DND-41 (cell line): Measurements from ENCODE around the gene GOLGA2.

Source experiments
- ATAC-seq: fragments of 200-7000 bp; cut with Tn5 transposase; 3 replicates; pipeline ENCODE4 v1.9.1; 2021; ENCODE audit warnings: low read depth; ENCODE audit not compliant: insufficient read depth
- DNase-seq: peaks from one replicate; pipeline ENCODE4 v3.0.0-alpha.2; 2020
- H2AFZ ChIP-seq: 2 replicates; pipeline ENCODE4 v1.6.0; 2012; ENCODE audit warnings: low read depth, low read length
- H3K27ac ChIP-seq: 2 replicates; pipeline ENCODE4 v1.5.1; 2012; ENCODE audit warnings: low read length, inconsistent platforms
- H3K27me3 ChIP-seq: fragments of 200-600 bp; sonication (generic); 2 replicates; pipeline ENCODE4 v1.6.0; 2012; ENCODE audit warnings: low read length, mild to moderate bottlenecking, inconsistent platforms; ENCODE audit not compliant: insufficient read depth, poor library complexity
- H3K36me3 ChIP-seq: 2 replicates; pipeline ENCODE4 v1.5.1; 2012; ENCODE audit warnings: low read length, inconsistent platforms; ENCODE audit not compliant: insufficient read depth
- H3K4me1 ChIP-seq: 2 replicates; pipeline ENCODE4 v1.5.1; 2012; ENCODE audit warnings: mild to moderate bottlenecking, low read length; ENCODE audit not compliant: insufficient read depth
- H3K4me2 ChIP-seq: 2 replicates; pipeline ENCODE4 v1.6.0; 2012; ENCODE audit warnings: mild to moderate bottlenecking, moderate library complexity, low read length, inconsistent platforms; ENCODE audit not compliant: insufficient read depth
- H3K4me3 ChIP-seq, 2 experiments: fragments of 200-600 bp in 1 of 2; shearing (Covaris generic) in 1 of 2; 2 replicates each; pipeline ENCODE4 v1.5.1; 2012 to 2016; ENCODE audit warnings: inconsistent platforms in 2 of 2, low read length in 2 of 2, mild to moderate bottlenecking in 2 of 2, low read depth in 1 of 2, moderate library complexity in 1 of 2
- H3K79me2 ChIP-seq: 2 replicates; pipeline ENCODE4 v1.6.0; 2012; ENCODE audit warnings: low read length, inconsistent platforms; ENCODE audit not compliant: insufficient read depth
- H3K9ac ChIP-seq: 2 replicates; pipeline ENCODE4 v1.6.0; 2012; ENCODE audit warnings: low read depth, mild to moderate bottlenecking, inconsistent platforms, low read length, moderate library complexity
- H3K9me3 ChIP-seq: 2 replicates; pipeline ENCODE4 v1.5.1; 2012; ENCODE audit warnings: low read length, moderate library complexity, mild to moderate bottlenecking, inconsistent platforms; ENCODE audit not compliant: insufficient read depth, severe bottlenecking
- H4K20me1 ChIP-seq: 2 replicates; pipeline ENCODE4 v1.6.0; 2012; ENCODE audit warnings: low read length; ENCODE audit not compliant: insufficient read depth
- EZH2 ChIP-seq: IDR thresholded peaks from 3 replicates; pipeline ENCODE4 v1.6.1; 2012; ENCODE audit warnings: borderline replicate concordance, low read depth, mild to moderate bottlenecking, moderate library complexity, low read length, inconsistent platforms; ENCODE audit not compliant: severe bottlenecking
- TF ChIP-seq, protein P1 (sequence below): IDR thresholded peaks from 2 replicates; pipeline ENCODE4 v1.5.1; 2012; ENCODE audit warnings: borderline replicate concordance, low read length, moderate library complexity, mild to moderate bottlenecking; ENCODE audit not compliant: poor library complexity, severe bottlenecking; ENCODE audit errors: extremely low read depth

The GOLGA2 gene

DNA sequence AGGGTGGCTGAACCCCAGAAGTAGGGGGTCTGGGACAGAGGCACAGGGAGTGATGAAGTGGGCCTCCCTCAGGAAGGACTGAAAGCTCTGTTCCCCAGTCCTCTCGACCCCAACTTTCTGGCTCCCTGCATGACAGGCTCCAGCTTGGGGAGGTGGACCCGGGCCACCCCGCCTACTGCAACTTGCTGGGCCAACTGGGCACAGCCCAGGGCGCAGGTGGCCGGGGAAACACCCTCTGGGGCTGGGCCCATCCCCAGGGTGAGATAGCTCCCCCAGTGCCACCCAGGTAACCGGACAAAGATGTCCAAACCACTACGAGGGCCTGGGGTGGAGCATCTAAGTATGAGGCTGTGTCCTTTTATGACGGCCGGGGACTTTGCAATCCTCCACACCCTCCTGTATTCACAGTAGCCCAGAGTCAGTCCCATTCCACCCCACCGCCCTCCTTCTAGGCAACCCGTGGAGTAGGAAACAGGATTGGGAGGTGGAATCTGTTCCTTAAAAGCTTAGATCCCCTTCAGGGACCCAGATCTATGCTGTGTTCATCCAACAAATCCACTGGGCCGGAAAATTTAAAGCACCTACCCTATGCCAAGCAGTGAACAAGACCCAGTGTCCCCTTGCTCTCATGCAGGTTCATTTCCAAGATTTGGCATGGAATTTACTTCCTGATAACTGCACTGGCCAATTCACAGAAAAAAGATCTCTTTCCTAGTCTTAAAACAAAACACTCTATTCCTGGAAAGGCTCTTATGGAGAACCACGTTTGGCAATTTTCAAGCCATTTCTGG lies 52.7 kb downstream of the GOLGA2 start:
- TF ChIP-seq, protein P1, sequence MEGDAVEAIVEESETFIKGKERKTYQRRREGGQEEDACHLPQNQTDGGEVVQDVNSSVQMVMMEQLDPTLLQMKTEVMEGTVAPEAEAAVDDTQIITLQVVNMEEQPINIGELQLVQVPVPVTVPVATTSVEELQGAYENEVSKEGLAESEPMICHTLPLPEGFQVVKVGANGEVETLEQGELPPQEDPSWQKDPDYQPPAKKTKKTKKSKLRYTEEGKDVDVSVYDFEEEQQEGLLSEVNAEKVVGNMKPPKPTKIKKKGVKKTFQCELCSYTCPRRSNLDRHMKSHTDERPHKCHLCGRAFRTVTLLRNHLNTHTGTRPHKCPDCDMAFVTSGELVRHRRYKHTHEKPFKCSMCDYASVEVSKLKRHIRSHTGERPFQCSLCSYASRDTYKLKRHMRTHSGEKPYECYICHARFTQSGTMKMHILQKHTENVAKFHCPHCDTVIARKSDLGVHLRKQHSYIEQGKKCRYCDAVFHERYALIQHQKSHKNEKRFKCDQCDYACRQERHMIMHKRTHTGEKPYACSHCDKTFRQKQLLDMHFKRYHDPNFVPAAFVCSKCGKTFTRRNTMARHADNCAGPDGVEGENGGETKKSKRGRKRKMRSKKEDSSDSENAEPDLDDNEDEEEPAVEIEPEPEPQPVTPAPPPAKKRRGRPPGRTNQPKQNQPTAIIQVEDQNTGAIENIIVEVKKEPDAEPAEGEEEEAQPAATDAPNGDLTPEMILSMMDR: no peak
- TF ChIP-seq EZH2: no peak
- Histone ChIP-seq H3K9ac (no peak overlapping the region), H2AFZ (no peak overlapping the region), H3K4me2 (no peak overlapping the region), H3K4me3 (no peak overlapping the region), H3K4me1 (no peaks in the 10 kb centered on the region), H3K36me3 (peaks cover 8% of the 10 kb centered on the region; the same call in 1 of the 2 replicates), H3K79me2 (no peaks in the 10 kb centered on the region), H3K27me3 (no peaks in the 10 kb centered on the region), H4K20me1 (no peaks in the 10 kb centered on the region; the same call in 1 of the 2 replicates), H3K27ac (no peak overlapping the region), H3K9me3 (no peaks in the 10 kb centered on the region)
- DNase-seq: no peak
- ATAC-seq: no peak

DNA sequence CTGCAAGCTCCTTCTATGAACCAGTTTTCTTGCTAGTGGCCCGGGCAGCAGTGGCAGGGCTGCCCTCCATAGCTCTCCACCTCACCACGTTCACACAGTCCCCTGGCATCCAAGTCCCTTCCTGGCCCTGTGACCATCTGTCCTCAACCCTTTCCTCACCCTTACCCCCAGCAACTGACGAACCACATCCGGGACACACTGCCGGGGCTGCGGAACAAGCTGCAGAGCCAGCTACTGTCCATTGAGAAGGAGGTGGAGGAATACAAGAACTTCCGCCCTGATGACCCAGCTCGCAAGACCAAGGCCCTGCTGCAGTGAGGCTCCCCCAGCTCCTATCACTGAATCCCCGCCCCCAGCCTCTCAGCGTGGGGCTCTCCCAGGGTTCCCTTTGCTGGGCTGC lies 53.8 kb downstream of the GOLGA2 start:
- Histone ChIP-seq H3K4me1 (no peaks in the 10 kb centered on the region), H3K27me3 (no peaks in the 10 kb centered on the region), H3K27ac (no peak overlapping the region), H3K79me2 (no peaks in the 10 kb centered on the region), H4K20me1 (no peaks in the 10 kb centered on the region; the same call in 1 of the 2 replicates), H3K4me2 (no peak overlapping the region), H3K9ac (no peak overlapping the region), H3K4me3 (no peak overlapping the region), H3K36me3 (peaks cover 8% of the 10 kb centered on the region; the same call in 1 of the 2 replicates), H2AFZ (no peak overlapping the region), H3K9me3 (no peaks in the 10 kb centered on the region)
- no peak for TF ChIP-seq EZH2
- TF ChIP-seq, protein P1: no peak
- DNase-seq: no peak
- no peak for ATAC-seq

DNA sequence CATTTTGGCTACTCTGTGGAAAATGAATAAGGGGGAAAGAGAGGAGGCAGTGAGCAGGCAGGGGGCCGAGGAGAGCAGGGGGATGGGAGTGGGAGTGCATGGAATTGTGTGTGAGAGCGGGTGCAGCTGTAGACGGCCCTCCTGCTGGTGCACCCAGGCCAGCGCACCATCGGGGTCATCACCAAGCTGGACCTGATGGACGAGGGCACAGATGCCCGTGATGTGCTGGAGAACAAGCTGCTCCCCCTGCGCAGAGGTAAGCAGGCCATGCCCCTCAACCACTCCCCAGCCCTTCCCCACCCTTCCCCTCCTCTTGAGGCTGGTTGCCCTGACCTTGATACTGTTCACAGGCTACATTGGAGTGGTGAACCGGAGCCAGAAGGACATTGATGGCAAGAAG lies 56.0 kb downstream of the GOLGA2 start:
- Histone ChIP-seq H3K36me3 (peaks cover 8% of the 10 kb centered on the region; the same call in 1 of the 2 replicates), H3K9ac (no peak overlapping the region)
- DNase-seq: no peak

More for the DNA sequence above, 56.0 kb downstream of the GOLGA2 start:
- H2AFZ ChIP-seq: no peak overlapping the region
- no peak overlapping the region for H3K27ac ChIP-seq
- no peaks in the 10 kb centered on the region for H3K9me3 ChIP-seq
- no peaks in the 10 kb centered on the region for H3K27me3 ChIP-seq
- no peak overlapping the region for H3K4me3 ChIP-seq
- no peaks in the 10 kb centered on the region for H3K79me2 ChIP-seq
- no peak overlapping the region for H3K4me2 ChIP-seq
- H4K20me1 ChIP-seq: no peaks in the 10 kb centered on the region; the same call in 1 of the 2 replicates
- no peak for ATAC-seq
- TF ChIP-seq, protein P1: no peak
- no peak for TF ChIP-seq EZH2
- no peaks in the 10 kb centered on the region for H3K4me1 ChIP-seq
